GM12875 (cell line): ENCODE measurements around the gene ATXN7L1.

Experiments used
- H3K4me3 ChIP-seq: one replicate; pipeline ENCODE4 v1.5.1; 2011; ENCODE audit warnings: low read depth, low read length, control low read depth
- TF ChIP-seq, protein P1 (sequence below): IDR thresholded peaks from 2 replicates; pipeline ENCODE4 v1.5.1; 2011; ENCODE audit warnings: low read depth, mild to moderate bottlenecking, control low read depth, inconsistent platforms, low read length, moderate library complexity, borderline replicate concordance; ENCODE audit not compliant: insufficient read depth

The ATXN7L1 gene

GRCh38 chr7:105664816-105665525 lies 211.4 kb downstream of the ATXN7L1 start:
- TF ChIP-seq, protein P1, sequence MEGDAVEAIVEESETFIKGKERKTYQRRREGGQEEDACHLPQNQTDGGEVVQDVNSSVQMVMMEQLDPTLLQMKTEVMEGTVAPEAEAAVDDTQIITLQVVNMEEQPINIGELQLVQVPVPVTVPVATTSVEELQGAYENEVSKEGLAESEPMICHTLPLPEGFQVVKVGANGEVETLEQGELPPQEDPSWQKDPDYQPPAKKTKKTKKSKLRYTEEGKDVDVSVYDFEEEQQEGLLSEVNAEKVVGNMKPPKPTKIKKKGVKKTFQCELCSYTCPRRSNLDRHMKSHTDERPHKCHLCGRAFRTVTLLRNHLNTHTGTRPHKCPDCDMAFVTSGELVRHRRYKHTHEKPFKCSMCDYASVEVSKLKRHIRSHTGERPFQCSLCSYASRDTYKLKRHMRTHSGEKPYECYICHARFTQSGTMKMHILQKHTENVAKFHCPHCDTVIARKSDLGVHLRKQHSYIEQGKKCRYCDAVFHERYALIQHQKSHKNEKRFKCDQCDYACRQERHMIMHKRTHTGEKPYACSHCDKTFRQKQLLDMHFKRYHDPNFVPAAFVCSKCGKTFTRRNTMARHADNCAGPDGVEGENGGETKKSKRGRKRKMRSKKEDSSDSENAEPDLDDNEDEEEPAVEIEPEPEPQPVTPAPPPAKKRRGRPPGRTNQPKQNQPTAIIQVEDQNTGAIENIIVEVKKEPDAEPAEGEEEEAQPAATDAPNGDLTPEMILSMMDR = no peak
- no peak overlapping the region for H3K4me3 ChIP-seq

GRCh38 chr7:105662998-105663397 lies 213.4 kb downstream of the ATXN7L1 start:
- TF ChIP-seq, protein P1 = no peak
- no peak overlapping the region for H3K4me3 ChIP-seq

GRCh38 chr7:105661625-105662024 lies 214.8 kb downstream of the ATXN7L1 start:
- TF ChIP-seq, protein P1 = no peak
- no peak overlapping the region for H3K4me3 ChIP-seq

DNA sequence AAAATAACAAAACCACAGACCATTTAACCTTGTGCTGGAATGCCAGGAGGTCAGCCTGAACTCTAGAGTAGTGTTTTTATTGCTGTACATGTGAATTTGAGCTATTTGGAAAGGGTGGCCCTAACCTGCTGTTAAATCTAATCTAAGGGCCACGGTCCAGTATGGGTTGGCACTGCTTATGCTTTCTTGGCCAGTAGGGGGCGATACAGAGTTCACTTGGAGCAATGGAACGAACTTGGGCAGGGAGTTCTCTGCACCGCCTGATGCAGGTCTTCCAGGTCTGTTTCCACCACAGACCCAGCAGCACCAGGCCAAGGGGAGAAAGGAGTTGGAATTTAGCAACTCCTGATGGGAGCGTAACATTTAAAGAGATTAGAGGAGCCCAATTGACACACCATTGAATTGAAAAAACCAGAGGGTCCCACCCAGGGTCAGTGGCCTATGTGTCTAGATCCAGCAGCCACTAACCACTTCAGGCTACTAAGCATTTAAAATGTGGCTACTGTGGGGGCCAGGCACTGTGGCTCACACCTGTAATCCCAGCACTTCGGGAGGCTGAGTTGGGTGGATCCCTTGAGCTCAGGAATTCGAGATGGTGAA lies 219.4 kb downstream of the ATXN7L1 start:
- TF ChIP-seq, protein P1 = peak; percentile 79
- no peak overlapping the region for H3K4me3 ChIP-seq

DNA sequence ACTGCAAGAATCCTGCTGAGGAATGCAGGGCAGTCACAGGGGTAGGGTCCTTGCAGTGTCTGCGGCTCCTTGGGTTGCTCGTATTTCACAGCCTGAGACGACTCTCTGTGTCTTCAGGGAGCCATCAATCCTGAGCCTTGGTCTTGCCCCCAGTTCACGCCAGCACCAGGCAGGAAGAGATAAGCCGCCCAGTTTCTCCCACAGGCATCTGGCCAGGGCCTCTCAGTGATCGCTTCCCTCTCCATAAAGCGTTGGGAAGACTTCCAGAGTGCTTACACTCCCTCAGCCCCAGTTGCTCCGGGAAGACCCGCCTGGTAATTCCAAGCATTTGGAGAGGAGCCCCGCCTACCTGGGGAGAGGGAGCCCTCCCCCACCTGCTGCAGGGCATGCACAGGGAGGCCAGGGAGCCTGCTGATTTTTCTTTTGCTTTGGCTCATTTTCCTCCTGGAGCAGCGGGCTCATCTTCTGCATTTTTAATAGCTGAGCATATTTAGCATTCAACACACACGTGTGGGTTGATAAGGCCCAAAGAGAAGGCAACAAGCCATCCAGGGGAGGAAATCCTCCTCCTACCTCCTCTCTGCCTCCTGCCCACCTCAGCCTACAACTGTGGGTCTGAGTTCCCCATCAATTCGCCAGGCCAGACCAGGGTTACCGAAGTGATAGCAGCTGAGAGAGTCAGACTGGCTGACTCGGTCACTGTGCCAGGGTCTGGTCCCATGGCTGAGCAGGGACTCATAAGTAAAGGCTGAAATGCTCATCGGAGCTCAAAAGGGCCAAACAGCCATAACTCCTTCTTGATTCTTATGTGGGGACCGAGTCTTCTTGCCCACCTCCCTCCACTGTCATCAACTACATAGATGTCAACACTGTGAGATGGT lies 220.7 kb downstream of the ATXN7L1 start:
- TF ChIP-seq, protein P1 = no peak
- H3K4me3 ChIP-seq = no peak overlapping the region

DNA sequence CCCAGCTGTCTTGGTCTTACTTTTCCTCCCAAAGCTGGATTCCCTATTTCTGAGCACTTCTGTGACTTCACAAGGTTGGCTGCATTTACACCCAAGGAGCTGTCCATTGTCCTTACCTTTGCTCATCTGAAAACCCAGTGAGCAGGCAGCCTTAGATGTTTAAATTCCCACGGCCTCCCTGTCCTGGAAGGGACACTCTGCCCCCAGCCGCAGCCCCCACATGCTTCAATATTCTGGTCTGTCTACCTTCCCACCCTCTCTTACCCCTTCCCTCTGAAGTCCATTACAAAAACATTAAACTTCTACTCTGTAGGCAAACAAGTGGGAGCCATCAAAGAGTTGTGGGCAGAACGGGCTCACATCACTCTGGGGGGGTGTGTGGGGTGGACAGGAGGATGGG lies 221.3 kb downstream of the ATXN7L1 start:
- TF ChIP-seq, protein P1 = no peak
- H3K4me3 ChIP-seq = no peak overlapping the region
